Ectodermal cell (in vitro differentiated cells): ENCODE results near the gene HRH2.

ENCODE experiments used
- H3K27ac ChIP-seq: 2 replicates; pipeline ENCODE4 v1.7.0; 2013; ENCODE audit warnings: mild to moderate bottlenecking, low read depth, low read length; ENCODE audit not compliant: insufficient read depth, poor library complexity, severe bottlenecking
- H3K27me3 ChIP-seq: 2 replicates; pipeline ENCODE4 v1.7.0; 2013; ENCODE audit warnings: mild to moderate bottlenecking, low read length; ENCODE audit not compliant: insufficient read depth, control insufficient read depth, poor library complexity, severe bottlenecking
- H3K36me3 ChIP-seq: one replicate; pipeline ENCODE4 v1.7.0; 2013; ENCODE audit warnings: low read length; ENCODE audit not compliant: control insufficient read depth, insufficient read depth
- H3K4me1 ChIP-seq: one replicate; pipeline ENCODE4 v1.7.0; 2013; ENCODE audit warnings: low read length; ENCODE audit not compliant: control insufficient read depth, insufficient read depth
- H3K4me3 ChIP-seq: 2 replicates; pipeline ENCODE4 v1.7.0; 2013; ENCODE audit warnings: low read depth, low read length, control low read depth; ENCODE audit not compliant: insufficient read depth
- H3K9me3 ChIP-seq: 2 replicates; pipeline ENCODE4 v1.7.0; 2013; ENCODE audit warnings: mild to moderate bottlenecking, low read length, moderate library complexity; ENCODE audit not compliant: control insufficient read depth
- WGBS, 2 experiments: methylation state at CpG; one replicate each; pipeline ENCODE4 v1.1.7; 2013; ENCODE audit warnings: missing lambda C conversion rate in 2 of 2; 5-methylcytosine and 5-hydroxymethylcytosine counted together

Gene HRH2

GRCh38 chr5:175724314-175725275 lies 66.7 kb downstream of the HRH2 start:
- H3K9me3 ChIP-seq: no peaks in the 10 kb centered on the region
- peaks cover 6% of the 10 kb centered on the region for H3K4me1 ChIP-seq
- H3K27ac ChIP-seq: no peak overlapping the region
- WGBS, 2 experiments: 82 to 89% methylated on average over 12 to 15 of the region's 15 CpGs
- no peak overlapping the region for H3K4me3 ChIP-seq
- H3K27me3 ChIP-seq: no peaks in the 10 kb centered on the region
- no peaks in the 10 kb centered on the region for H3K36me3 ChIP-seq

DNA sequence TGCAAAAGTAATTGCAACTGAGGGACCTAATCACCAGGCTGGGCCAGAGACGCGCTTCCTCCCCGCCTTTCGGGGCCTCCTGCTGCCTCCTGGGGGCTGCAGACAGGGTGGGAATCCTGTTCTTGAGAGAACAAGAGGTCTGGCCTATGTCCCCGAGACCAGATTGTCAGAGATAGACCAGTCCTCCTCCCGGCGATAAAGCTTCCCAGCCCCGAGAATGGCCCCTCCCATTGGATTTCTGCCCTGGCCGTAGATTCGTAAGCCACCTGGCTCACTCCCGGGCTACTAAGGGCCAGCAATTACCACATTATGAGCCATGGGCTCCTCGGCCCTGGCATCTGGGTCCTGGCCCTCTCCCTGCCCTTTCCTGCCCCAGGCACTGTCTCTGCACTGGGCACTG lies 70.4 kb downstream of the HRH2 start:
- Histone ChIP-seq H3K27ac (no peak overlapping the region), H3K36me3 (no peaks in the 10 kb centered on the region), H3K27me3 (no peaks in the 10 kb centered on the region), H3K4me3 (no peak overlapping the region), H3K4me1 (peaks cover 8% of the 10 kb centered on the region), H3K9me3 (no peaks in the 10 kb centered on the region)
- WGBS, 2 experiments: 87 to 90% methylated on average over 12 of the region's 12 CpGs

DNA sequence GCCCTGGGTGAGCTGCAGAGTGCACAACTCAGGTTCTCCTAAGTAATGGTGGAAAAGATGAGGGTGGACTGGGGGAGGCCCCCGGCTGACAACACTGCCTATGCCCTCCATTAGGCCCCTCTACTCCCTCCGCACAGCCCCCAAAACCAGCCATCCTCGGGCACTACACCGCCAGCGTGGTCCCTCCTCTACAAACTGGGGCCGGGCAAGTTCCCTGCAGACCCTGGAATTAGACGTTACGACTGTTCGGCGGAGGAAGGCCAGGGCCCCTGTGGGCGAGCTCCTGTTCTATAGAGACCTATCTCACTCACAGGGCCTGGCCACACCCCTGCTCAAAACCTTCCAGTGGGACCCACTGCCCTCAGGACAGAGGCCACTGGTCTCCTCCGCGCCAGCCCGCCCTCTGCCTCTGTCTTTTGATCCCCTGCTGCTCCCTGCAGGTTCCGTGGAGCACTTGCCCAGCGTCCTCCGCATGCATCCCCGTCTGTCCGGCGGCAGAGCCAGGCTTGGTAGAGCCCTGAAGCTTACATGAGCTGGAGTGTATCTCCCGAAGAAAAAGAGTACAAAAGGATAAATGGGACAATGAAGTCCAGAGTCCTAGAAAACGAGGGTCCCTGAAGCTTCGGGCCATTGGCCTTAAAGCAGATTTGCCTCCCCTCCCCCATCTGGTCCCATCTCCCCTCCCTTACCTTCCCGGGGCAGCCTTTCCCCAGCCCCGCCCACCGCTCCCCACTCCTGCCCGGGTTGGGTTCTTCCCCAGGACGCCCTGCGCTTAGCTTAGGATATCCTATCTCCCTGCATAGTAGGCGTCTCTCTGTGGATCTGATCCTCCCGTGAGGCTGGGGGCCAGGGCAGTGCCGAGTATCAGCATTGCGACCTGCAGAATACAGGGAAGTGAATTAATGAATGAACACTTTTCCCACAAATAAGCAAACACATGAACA lies 71.3 kb downstream of the HRH2 start:
- WGBS, 2 experiments: 30 to 32% methylated on average over 31 to 33 of the region's 33 CpGs
- peaks cover 8% of the 10 kb centered on the region for H3K4me1 ChIP-seq
- no peaks in the 10 kb centered on the region for H3K36me3 ChIP-seq
- no peaks in the 10 kb centered on the region for H3K27me3 ChIP-seq
- H3K9me3 ChIP-seq: no peaks in the 10 kb centered on the region
- no peak overlapping the region for H3K27ac ChIP-seq
- no peak overlapping the region for H3K4me3 ChIP-seq

DNA sequence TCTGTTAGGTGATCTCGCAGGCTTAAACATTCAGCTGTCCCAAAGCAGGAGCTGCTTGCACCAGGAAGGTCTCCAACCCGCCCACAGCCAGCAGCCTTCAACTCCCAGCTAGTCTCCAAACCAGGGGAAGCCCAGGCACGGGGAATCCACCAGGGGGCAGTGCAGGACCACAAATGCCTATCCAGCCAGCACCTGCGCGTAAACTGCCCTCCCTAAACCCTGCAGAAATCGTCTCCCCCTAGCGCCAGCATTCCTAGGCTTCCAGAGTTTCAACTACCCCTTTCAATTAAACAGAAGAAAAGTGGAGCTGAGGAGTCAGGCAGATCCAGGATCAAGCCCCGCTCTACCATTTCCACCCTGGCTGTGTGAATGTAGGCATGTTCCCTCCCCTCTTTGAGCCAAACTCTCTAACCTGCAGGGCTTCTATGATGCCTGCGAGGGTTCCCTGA lies 72.0 kb downstream of the HRH2 start:
- Histone ChIP-seq H3K27ac (no peak overlapping the region), H3K36me3 (no peaks in the 10 kb centered on the region), H3K4me1 (peaks cover 8% of the 10 kb centered on the region), H3K4me3 (no peak overlapping the region), H3K27me3 (no peaks in the 10 kb centered on the region), H3K9me3 (no peaks in the 10 kb centered on the region)
- 6 to 12% methylated on average over 8 to 9 of the region's 9 CpGs for WGBS, 2 experiments

DNA sequence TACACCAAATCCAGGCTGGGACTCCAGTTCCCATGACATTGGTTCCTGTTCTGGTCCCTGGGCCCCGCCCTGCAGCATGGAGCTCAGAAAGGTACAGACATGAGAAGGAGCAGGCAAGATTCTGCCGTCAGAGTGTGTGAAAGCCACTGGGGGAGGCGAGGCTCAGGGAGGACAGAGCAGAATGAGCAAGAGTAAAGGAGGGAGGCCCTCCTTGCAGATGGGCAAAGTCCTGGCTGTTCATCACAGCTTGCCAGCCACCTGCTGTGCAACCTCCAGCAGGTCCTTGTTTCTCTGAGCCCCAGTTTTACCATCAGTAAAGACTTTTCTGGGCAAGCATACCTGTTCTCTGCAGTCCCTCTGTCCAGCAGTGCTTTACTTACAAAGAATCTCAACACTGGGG lies 73.3 kb downstream of the HRH2 start:
- Histone ChIP-seq H3K36me3 (no peaks in the 10 kb centered on the region), H3K27ac (no peak overlapping the region), H3K4me1 (peaks cover 8% of the 10 kb centered on the region), H3K4me3 (no peak overlapping the region), H3K27me3 (no peaks in the 10 kb centered on the region), H3K9me3 (no peaks in the 10 kb centered on the region)
- 69 to 74% methylated on average over 3 of the region's 3 CpGs for WGBS, 2 experiments

GRCh38 chr5:175731756-175732465 lies 74.0 kb downstream of the HRH2 start:
- H3K4me3 ChIP-seq: no peak overlapping the region
- no peak overlapping the region for H3K27ac ChIP-seq
- no peaks in the 10 kb centered on the region for H3K27me3 ChIP-seq
- no peaks in the 10 kb centered on the region for H3K9me3 ChIP-seq
- peaks cover 8% of the 10 kb centered on the region for H3K4me1 ChIP-seq
- no peaks in the 10 kb centered on the region for H3K36me3 ChIP-seq
- WGBS, 2 experiments: 88 to 90% methylated on average over 4 of the region's 4 CpGs

DNA sequence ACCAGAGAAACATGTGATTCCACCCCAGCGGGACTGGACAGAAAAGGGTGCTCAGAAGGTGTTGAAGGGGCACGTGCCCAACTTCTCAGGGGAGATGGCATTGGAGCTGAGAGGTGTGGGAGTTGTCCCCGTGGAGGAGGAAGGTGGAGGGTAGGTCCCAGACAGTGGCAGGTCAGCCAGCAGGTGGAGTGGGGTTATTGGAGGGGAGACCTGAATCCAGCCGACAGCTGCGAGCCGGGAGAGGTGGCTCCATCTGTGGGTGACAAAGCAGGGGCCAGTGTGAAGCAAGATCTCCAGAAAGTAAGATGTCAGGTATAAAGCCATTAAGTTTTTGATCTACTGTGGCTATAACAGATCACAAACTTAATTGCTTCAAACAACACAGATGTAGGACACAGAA lies 75.1 kb downstream of the HRH2 start:
- 89 to 91% methylated on average over 6 of the region's 6 CpGs for WGBS, 2 experiments
- H3K9me3 ChIP-seq: no peaks in the 10 kb centered on the region
- no peaks in the 10 kb centered on the region for H3K27me3 ChIP-seq

GRCh38 chr5:175734016-175734415 lies 76.1 kb downstream of the HRH2 start:
- 93 to 94% methylated on average over 14 of the region's 14 CpGs for WGBS, 2 experiments
- no peaks in the 10 kb centered on the region for H3K9me3 ChIP-seq

More for the DNA sequence above, 75.1 kb downstream of the HRH2 start:
- Histone ChIP-seq H3K27ac (no peak overlapping the region), H3K4me3 (no peak overlapping the region), H3K4me1 (peaks cover 8% of the 10 kb centered on the region), H3K36me3 (no peaks in the 10 kb centered on the region)

GRCh38 chr5:175734501-175734900 lies 76.6 kb downstream of the HRH2 start:
- no peak overlapping the region for H3K4me3 ChIP-seq
- no peaks in the 10 kb centered on the region for H3K27me3 ChIP-seq
- WGBS, 2 experiments: 90 to 94% methylated on average over 10 of the region's 10 CpGs
- H3K9me3 ChIP-seq: no peaks in the 10 kb centered on the region
- H3K27ac ChIP-seq: no peak overlapping the region
- H3K36me3 ChIP-seq: no peaks in the 10 kb centered on the region
- peaks cover 3% of the 10 kb centered on the region for H3K4me1 ChIP-seq

More at GRCh38 chr5:175734016-175734415, 76.1 kb downstream of the HRH2 start:
- Histone ChIP-seq H3K36me3 (no peaks in the 10 kb centered on the region), H3K27ac (no peak overlapping the region), H3K27me3 (no peaks in the 10 kb centered on the region), H3K4me1 (peaks cover 4% of the 10 kb centered on the region), H3K4me3 (no peak overlapping the region)
